A549 treated with RU486 at 1 μM for 4 hours (cell line): ENCODE data around the gene ZCCHC2. TPM values are rescaled to one million over a fixed set of nuclear protein-coding genes. Genes with fewer than 3 reads are reported as not detected.

Source experiments
- total RNA-seq: library from RNA; stranded (reverse); fragments of 200-300 nt; extraction: Qiagen RNA extraction; gene quantifications from 5 replicates; pipeline ENCODE4 v1.2.3, GENCODE V29; 2022; ENCODE audit warnings: low read depth

The ZCCHC2 gene
- 8.3 to 10.0 TPM (median 9.6 TPM) in 5 replicates for total RNA-seq

DNA sequence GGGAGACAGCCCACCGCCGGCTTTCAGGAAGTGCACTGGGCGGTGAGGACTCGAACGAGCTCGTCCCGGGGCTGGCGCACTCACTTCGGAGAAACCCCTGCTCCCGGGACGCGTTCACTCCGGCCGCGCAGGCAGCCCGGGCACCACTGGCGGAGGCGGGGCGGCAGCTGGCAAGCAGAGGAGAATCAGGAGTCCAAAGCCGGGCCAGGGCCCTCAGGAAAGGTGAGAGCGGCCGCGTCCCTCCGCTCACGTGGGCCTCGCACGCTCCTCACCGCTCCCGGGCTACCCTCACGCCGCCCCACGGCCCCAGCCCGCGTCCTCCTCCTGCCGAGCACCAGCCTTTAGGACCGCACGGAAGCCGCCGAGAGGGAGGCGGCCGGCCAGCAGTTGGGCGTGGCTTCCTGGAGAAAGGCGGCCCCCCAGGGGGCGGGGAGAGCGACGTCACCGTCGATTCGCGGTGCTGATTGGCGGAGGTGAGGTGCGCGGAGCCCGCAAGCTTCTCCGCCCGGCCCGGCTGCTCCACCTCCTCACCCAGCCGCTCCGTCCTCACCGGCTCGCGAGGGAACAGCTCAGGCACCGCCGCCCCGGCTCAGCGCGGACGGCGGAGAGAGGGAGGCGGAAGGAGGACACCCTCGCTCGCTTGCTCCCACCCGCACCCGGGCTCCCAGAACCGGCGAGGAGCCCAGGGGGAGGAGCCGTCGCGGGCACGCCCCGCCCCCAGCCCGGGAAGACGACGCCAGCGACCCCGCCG is at the start of gene ZCCHC2:
TSS of gene ZCCHC2 (plus strand) at position 522 of the 751 bp plus-strand sequence. CDS start 400 bp downstream, outside the sequence.

Other genes with a start within 250 kb of the ZCCHC2 start
- 6.5 to 10.2 TPM (median 8.6 TPM) in 5 replicates for gene TNFRSF11A, start 197.7 kb upstream of the ZCCHC2 start, total RNA-seq
- gene PHLPP1, start 192.5 kb downstream of the ZCCHC2 start, total RNA-seq, result 5.6 to 8.4 TPM (median 7.5 TPM) in 5 replicates